ENCODE data around the gene C17orf107.

GRCh38 chr17:4939796-4940554 is 40.6 kb downstream of the C17orf107 start, which contains the start of the genes RNF167 and SLC25A11:
- TF ChIP-seq CTCF (IDR thresholded peaks at IDR 0.05 in 4 of 5, conservative IDR thresholded peaks at IDR 0.05 in 1 of 5), result peak in 1 of 5 experiments; percentile 30
- TF ChIP-seq POLR2A (IDR thresholded peaks at IDR 0.05), result peak; percentile 83 to 89
